ENCODE measurements around the gene GRIP2.

The GRIP2 gene

DNA sequence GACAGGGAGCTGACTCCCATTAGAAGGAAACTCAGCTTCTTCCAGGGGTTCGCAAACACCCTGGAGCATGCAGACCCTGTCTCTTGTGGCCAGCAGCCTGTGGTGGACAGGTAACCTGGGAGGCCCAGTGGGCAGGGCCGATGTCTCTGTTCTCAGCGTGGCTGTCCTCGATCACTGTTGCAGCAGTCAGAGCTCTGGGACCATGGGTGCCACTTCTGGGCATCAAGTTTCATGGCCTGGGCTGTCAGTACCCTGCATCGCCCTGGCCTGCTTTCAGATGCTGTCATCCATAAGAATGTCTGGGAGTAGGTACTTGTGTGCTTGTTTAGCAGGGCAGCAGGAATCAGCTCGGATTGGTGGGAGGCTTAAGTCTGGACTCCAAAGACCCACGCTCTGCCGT, 83.3 kb downstream of the GRIP2 start:
- in situ Hi-C loops (cut with MboI; ENCODE audit: low sequenced_read_pairs) = no loop called here

DNA sequence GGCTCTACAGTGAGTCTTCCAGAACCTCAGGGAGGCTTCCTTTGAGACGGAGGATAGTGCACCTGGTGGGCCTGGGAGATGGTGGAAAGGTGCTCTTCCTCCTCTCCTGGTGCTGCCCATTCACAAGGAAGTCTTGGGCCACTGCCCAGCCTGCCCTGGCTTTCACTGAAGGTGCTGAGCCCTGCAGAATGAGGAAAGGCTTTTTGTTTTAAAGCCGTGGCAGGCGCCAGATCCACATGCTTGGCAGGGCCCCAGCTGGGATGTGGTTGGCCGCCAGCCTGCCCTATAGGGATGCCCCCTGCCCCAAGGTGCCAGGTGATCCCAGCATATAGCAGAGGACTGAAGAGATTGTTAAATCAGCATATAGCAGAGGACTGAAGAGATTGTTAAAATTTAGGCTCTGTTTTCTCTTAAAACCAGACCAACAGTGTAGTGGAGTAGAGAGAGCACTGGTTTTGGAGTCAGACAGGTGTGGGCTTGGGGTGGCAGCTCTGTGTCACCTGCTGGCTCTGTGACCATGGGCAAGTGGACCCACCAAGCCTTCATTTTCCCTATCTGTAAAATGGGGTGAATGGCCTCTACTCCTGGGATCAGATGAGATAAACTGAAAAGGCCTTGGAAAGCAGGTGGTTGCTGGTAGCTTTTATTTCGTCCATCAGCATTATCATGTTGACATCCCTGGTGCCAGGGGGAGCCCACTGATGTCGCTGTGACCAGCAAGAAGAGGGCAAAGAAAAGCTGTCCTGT, 84.4 kb downstream of the GRIP2 start:
- in situ Hi-C loops (cut with MboI; ENCODE audit: low sequenced_read_pairs) = no loop called here

DNA sequence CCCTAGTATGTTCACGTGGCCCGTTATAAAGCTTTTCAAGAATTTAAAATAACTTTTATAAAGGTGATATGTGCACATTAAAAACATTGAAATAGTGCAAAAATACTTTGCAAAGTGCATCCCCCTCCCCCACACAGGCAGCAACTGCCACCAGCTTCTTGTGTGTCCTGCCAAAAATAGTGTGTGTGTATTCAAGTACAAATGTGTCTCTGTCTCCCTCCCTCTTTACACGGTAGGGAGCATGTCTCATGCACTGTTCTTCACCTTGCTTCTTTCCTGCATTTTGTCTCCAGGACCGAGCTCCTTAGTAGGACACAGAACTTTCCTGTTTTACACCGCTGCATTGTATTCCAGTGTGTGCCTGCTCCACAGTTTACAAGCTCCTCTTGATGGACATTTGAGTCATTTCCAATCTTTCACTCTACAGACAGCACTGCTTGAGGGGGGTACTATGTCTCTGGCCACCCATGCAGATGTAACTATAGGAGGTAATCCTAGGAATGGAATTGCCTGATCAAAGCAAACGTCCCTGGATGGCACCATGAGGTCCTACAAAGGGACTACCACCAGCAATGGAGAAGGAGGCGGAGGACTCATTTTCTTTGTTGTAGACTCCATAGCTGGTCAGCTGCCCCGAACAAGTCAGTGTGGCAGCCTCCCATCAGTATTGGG, 85.4 kb downstream of the GRIP2 start:
- in situ Hi-C loops (cut with MboI; ENCODE audit: low sequenced_read_pairs) = no loop called here

DNA sequence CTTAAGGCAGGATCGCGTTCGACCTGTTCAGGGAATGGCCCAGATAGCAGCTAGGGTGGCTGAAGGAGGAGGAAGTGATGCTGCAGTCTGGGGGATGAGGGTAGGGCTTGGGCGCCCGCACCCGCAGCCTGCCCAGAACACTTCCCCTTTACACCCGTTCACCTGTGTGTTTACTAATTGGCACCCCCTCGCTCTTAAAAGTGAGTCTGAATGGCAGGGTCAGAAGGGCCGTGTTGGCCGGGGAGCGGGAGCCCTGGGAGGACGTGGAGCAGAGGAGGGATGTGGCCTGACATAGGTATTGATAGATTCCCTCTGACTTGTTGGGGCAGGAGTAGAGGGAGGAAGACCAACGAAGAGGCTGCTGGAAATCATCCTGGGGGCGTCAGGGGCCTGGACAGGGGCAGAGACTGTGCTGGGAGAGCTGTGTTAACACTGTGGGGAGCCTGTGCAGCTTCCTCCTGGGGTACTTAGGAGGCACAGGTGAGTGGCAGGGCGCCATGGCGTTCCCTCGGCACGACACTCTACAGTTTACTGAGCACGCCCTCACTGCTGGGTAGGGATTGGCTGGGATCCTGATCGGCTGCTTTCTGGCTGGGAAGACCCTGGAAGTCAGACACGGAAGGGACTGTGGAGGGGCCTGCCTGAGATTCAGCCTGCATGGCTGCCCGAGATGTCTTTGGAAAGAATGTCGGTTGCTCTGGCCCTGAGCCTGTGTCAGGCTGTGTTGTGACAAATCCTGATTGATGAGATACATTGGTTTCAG, 86.1 kb downstream of the GRIP2 start:
- in situ Hi-C loops (cut with MboI; ENCODE audit: low sequenced_read_pairs) = no loop called here

DNA sequence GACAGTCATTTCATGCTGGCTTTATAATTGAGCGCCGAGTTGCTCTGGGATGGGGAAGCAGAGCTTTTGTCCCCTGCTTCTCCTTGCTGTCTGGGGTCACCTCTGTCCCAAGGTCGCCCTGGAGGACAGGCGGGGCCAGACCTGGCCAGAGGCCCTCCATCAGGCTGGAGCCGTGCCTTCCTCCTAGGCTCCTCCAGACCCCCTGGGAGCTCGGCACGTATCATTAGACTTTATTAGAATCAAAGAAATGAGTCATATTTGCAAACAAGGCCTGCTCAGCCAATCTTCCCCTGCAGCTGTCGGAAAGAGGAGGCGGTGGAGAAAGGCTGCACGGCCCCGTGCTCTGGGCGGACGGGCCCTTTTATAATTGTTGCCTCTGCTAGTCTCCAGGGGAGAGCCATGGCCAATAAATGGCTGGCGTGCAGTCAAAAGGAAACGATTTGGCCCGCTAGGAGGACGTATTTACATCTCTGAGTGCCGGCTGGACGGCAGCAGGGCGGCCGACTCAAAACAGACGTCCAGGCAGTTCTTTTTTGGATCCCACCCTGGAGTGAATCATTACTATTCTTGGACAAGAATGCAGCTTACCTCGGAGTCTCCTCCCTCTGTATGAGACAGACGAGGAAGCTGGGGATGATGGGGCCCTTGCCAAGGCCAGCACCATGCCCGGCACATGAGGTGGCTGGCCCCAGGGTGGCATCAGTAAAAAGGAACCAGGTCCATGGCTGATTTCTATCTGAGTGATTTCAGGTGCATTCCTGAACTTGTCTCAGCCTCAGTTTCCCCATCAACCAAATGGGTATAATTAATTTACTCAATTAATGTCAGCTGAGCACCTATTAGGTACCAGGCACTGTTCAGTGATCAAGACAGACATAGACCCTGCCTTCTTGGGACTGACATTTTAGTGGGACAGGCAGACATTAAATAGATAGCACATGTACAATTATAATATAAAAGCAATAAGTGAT, 87.1 kb downstream of the GRIP2 start:
- in situ Hi-C loops (cut with MboI; ENCODE audit: low sequenced_read_pairs) = no loop called here

DNA sequence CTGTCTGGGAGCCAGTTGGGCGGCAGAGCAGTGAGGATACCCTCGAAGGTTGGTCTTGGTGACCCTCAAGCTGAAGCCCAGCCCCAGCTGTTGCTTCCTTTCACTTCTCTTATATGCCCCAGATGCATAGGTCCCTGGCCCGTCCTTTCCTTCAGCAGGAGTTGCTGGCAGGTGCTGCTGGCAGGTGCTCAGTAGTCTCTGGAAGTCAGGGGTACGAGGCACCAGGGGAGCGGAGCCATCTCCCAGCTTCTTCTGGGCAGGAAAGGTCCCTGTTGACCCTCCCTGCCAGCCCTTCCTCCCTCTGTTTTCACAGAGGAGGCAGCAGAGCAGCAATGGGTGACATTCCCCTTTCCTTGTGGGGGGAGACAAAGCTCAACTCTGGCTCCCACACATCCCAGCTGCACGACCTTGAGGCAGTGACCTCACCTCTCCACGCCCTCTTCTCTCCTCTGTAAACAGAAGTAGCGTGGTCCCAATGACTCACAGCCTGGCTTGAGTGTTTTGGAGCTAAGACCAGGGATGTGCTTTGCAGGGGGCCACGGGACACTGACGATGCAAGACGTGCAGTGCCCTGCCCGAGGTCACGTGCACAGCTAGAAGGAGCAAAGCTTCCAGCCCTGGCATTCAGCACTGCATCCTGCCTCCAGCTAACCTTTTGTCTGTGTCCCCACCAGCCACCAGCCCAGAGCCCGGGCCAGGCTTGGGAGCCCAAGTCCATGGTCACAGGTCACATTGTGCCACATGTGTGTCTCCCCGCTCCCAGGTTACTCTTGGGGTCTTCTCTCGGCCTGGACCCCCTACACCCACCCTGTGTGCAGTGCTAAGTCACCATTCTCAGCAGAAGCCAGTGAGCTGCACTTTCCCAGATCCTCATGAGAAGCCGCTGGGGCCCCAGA, 88.0 kb downstream of the GRIP2 start:
- in situ Hi-C loops (cut with MboI; ENCODE audit: low sequenced_read_pairs) = no loop called here

DNA sequence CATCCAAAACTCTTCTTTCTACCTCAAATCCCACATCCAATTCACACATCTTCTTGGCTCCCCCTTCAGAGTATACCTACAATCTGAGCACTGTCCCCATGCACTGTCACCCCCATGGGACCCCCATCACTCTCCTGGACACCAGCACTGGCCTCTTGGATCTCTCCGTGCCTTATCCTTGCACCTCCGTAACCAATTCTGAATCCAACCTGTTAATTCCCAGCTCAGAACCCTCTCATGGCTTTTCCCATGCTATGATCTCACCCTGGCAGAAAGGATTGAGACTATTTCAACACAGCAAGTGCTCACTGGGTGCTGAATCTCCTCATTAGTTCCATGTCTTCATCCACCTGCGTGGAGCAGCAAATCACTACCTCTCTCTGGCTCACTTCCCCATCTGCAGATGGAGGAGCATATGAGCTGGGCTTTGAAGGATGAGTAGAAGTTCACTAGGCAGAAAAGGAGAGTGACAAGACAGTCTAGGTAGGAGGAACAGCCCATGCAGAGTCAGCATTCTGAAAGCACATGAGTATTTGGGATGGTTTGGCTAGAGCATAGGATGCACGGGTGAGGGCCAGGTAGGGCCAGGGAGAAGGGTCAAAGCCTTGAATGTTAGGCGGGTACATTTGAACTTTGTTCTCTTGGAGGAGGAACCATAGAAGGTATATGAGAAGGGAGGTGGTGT, 89.1 kb downstream of the GRIP2 start:
- in situ Hi-C loops (cut with MboI; ENCODE audit: low sequenced_read_pairs) = no loop called here

DNA sequence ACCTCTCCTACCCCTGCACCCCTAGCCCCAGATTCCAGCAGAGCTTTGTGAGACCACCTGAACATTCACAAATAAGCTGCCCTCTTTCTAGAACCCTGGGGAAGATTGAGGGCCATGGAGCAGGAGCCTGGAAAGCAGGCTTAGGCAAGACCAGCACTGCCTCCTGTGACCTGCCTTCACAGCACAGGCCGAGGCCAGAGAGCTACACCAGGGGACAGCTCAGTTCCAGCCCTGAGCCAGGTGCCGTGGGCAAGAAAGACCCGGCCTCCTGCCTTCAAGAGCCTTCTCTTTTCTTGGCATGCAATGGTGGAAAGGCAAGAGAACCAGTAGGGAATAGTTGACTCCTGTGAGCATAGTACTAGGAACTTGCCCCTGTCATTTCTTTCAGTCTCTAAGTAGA, 89.6 kb downstream of the GRIP2 start:
- in situ Hi-C loops (cut with MboI; ENCODE audit: low sequenced_read_pairs) = no loop called here

DNA sequence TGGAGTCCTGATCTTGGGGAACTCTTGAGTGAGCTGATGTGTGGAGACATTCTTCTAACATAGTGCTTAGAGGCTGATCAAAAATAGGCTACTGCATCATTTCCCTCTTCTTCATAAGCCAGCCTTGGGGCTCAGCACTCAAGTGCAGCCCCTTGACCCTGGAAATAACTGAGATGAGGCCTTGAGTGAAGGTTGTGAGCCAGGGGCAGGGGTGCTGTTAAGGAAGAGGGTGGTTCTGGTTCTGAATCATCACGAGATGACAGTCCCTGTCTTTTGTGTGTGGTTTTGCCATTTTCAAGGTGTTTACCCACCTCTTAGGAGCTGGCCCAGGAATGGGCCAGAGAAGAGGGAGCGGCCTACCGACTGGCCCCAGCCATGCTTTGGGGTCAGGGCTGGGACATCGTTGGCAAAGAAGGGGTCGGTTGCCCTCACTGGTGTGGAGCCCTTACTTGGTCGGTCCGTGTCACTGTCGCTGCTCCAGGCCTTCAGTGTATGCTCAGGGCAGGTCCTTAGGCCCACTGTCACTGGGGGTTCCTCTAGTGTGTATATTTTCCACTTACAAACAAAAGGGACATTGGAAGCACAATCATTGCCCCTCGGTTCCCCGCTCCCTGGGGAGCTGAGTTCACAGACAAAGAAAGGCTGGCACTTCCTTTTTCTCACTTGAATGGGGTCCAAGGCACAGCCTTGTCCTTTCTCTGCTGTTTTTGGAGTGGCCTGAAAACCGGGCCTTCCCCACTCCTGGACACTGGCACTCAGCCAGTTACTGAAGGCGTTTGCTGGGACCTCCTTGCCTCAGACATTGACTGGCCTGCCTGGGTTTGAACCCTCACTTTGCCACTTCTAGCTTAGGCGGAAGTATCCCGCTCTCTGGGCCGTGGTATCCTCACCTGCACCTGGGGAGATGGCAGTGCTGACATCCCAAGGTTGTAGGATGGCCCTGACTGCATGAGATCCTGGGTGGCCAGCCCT, 91.1 kb downstream of the GRIP2 start:
- in situ Hi-C loops (cut with MboI; ENCODE audit: low sequenced_read_pairs) = no loop called here

DNA sequence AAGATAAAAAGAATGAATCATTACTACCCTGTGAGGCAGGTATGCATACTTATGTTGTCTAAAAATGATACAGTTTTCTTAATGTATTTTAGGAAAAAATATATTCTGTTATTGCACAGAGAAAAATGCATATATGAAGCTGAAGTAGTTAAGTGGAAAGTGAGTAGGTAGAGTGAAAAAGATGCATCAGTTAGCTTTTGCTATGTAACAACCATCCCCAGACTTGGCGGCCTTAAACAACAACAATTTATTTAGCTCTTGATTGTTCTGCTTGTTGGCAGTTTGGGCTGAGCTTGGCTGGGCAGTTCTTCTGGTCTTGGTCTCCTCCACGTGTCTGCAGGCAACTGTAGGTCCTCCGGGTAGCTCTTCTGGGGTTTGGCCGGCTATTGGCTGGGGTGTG, 92.1 kb downstream of the GRIP2 start:
- in situ Hi-C loops (cut with MboI; ENCODE audit: low sequenced_read_pairs) = no loop called here

DNA sequence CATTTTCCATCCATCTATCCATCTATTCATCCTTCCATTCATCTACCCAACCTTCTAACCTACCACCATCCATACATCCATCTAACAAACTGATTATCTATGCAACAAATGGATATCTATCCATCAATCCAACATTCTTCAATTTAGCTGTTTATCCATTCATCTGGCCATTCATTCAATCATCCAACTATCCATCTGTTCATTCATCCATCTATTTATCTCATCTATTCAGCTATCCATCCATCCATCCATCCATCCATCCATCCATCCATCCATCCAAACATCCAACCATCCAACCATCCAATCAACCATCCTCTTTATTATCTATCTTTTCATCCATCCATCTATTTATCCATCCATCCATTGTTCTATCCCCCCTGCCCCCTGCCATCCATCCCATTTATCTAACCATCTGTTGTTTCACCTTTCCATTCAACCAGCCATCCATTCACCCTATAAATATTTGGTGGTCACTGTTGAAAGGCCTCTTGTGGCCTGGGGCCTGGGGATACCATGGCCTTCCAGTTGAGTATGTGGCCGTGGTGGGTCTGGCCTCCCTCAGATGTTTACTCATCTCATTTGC, 93.1 kb downstream of the GRIP2 start:
- in situ Hi-C loops (cut with MboI; ENCODE audit: low sequenced_read_pairs) = no loop called here

DNA sequence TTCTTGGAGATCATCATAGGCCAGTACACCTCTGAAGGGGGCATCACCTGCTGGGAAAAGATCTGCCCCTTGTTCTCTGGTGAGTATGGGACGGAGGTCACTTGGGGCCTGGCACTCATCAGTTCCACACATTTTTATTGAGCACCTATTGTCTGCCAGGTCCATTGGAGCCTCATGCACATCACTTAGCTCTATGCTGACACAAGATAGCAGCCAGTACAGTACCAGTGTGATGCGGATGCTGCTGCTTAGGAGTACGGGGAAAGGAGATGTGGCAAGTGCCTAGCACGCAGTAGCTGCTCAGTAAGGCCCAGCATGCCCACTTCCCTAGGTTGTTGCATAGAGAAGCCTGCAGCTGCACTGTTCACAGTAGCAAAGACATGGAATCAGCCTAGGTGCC, 94.4 kb downstream of the GRIP2 start:
- in situ Hi-C loops (cut with MboI; ENCODE audit: low sequenced_read_pairs) = no loop called here

DNA sequence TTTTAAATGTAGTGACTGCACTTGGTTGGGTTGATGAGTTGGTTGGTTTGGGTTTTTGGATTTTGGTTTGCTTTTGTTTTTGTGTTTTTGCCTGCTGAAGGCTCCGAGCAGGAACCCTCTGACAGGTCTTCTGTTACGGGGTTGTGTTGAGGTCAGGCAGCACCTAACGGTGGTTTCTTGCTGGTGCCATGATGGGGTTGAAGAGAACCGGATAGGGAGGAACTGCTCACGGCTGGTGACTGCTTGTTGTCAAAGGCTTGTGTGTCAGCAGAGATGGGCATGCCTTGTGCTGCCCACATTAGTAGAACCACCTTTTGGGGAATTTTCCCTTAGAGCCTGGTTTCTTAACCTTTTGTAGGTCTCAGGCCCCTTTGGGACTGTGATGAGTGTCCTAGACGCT, 95.8 kb downstream of the GRIP2 start:
- in situ Hi-C loops (cut with MboI; ENCODE audit: low sequenced_read_pairs) = no loop called here

DNA sequence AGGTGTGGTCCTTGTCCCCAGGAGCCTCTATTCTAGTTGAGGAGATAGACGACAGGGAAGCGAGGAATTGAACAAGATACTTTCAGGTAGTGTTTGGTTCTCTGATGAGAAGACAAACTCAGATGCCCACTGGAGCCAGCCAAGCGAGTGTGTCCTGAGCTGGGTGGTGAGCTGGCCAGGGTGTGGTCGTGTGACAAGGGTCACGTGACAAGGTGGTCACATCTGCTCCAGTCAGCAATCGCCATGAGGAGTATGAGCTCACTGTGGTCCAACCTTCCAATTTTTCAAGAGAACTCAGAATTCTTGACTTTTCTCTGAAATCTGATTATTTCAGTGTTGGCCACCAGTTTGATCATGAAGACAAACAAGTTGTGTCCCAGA, 98.2 kb downstream of the GRIP2 start:
- in situ Hi-C loops (cut with MboI; ENCODE audit: low sequenced_read_pairs) = no loop called here

DNA sequence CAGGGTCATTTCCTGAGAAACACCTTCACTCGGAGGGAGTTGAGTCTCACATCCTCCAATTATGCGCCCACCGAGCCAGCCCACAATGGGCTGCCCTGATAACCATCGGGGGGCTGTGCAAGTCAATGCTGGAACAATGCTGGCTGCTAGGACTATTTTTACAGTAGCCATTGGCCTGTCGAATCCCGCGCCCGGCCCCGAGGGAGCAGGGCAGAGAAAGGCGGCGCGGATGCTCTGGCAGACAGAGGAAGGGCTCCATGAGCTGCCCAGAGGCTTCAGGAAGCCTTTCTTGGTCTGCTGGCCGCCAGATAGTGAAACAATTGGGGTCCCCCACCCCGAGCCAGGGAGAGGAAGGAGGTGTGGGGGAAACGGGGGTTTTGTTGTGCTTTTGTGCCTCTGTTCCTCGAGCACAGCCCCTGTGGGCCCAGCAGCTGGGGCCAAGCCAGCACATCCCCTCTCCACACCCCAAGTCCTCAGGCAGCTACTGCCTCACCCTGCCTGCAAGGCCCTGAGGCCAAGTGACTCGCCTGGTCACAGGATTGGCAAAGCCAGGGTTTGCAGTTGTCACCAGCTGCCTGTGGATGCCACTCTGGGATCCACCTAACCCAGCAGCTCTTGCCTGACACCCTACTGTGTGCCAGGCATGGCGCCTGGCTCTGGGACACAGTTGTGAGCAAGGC, 98.8 kb downstream of the GRIP2 start:
- in situ Hi-C loops (cut with MboI; ENCODE audit: low sequenced_read_pairs) = no loop called here

DNA sequence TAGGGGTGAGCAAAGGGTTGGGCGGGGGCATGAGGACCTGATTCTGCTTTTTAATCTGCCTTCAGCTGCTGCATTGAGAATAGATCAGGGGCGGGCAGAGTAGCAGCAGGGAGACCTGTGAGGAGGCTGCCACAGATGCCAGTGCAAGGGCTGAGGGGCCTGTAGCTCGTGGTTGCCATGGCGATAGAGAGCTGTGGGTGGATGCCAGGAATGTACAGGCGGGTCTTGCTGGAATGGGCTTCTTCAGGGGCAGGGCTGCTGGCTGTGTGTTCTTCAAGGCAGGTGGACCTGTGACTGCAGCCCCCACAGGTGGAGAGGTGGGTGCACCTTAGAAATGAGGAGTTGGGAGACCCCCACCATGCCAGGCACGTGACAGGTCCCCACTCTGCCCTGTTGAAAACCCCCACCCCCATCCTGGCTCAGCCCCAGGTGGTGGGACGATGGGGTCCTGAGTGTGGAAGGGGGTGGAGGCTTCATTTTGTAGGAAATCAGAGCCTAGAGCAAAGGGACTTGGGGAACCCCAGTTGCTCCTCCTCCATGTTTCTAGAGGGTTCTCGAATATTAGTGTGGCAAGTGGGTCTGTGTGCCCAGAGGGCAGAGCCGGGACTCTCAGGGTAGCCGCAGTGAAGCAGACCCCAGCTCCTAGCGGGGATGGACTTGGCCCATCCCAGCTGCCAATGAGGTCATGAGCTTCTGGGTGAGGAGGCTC, 99.5 kb downstream of the GRIP2 start:
- in situ Hi-C loops (cut with MboI; ENCODE audit: low sequenced_read_pairs) = no loop called here

DNA sequence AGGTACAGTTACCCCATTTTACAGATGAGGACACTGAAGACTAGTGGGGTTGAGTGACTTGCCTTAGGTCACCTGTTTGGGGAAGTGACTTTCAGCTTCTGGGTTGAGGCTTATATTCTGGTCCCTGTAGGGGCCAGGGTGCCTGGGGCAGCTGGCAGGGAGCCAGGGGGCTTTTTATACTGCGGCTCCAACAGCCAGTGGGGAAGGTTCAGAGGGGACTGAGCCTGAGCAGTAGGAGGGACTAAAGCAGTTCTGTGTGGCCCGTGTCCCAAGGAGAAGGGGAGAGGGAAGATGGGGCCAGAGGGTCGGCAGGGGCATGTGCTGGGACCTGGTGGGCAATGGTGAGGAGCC, 100.0 kb downstream of the GRIP2 start:
- in situ Hi-C loops (cut with MboI; ENCODE audit: low sequenced_read_pairs) = no loop called here

Data from hTERT RPE-1 (cell line).